HG02678 (cell line): ENCODE results near the gene ACKR2.

Experiments used
- ATAC-seq: cut with Tn5 transposase; IDR thresholded peaks from one replicate; pipeline ENCODE4 v1.9.1; 2021; ENCODE audit warnings: mild to moderate bottlenecking, moderate library complexity; ENCODE audit not compliant: unreplicated experiment

The ACKR2 gene

GRCh38 chr3:42809202-42809601, at the start of gene ACKR2:
ACKR2 (plus strand) TSS chr3:42809445; CDS start chr3:42864503, 55,058 bp downstream.
- ATAC-seq: no peak

- no peak for ATAC-seq
Observed at GRCh38 chr3:42762046-42762724, 47.1 kb upstream of the ACKR2 start.

GRCh38 chr3:42763021-42763420, 46.2 kb upstream of the ACKR2 start:
- no peak for ATAC-seq

GRCh38 chr3:42764115-42764514, 45.1 kb upstream of the ACKR2 start:
- no peak for ATAC-seq

- no peak for ATAC-seq
Observed at GRCh38 chr3:42764561-42765295, 44.5 kb upstream of the ACKR2 start.

- ATAC-seq: no peak
Observed at GRCh38 chr3:42769477-42770131, 39.6 kb upstream of the ACKR2 start.

GRCh38 chr3:42771271-42771670, 38.0 kb upstream of the ACKR2 start:
- no peak for ATAC-seq

- ATAC-seq: peak; percentile 98
Observed at GRCh38 chr3:42772670-42773408, 36.4 kb upstream of the ACKR2 start, which contains the start of gene CCDC13. CCDC13 (minus strand) TSS chr3:42773253; CDS start chr3:42758345, 14,908 bp downstream.

GRCh38 chr3:42773409-42773751, 35.9 kb upstream of the ACKR2 start:
- peak; percentile 13 for ATAC-seq

- ATAC-seq: no peak
Observed at GRCh38 chr3:42778644-42779043, 30.6 kb upstream of the ACKR2 start.

GRCh38 chr3:42780398-42780797, 28.8 kb upstream of the ACKR2 start:
- ATAC-seq: no peak

GRCh38 chr3:42780892-42781700, 28.1 kb upstream of the ACKR2 start:
- ATAC-seq: no peak

GRCh38 chr3:42786212-42786611, 23.0 kb upstream of the ACKR2 start:
- ATAC-seq: no peak

- ATAC-seq: no peak
Observed at GRCh38 chr3:42786631-42787030, 22.6 kb upstream of the ACKR2 start.

- no peak for ATAC-seq
Observed at GRCh38 chr3:42790714-42791229, 18.5 kb upstream of the ACKR2 start.

GRCh38 chr3:42795621-42796181, 13.5 kb upstream of the ACKR2 start:
- ATAC-seq: no peak

GRCh38 chr3:42796332-42796885, 12.8 kb upstream of the ACKR2 start:
- no peak for ATAC-seq

GRCh38 chr3:42799376-42799775, 9.9 kb upstream of the ACKR2 start:
- ATAC-seq: no peak

GRCh38 chr3:42800251-42800650, 9.0 kb upstream of the ACKR2 start:
- no peak for ATAC-seq
